ENCODE measurements around the gene SLC9A9. TPM values are rescaled to one million over a fixed set of nuclear protein-coding genes. Genes with fewer than 3 reads are reported as not detected.
A peak's percentile ranks its signal among the peaks of the same experiment; 100 is the strongest.

SLC9A9 gene
- total RNA-seq, 1 experiment from 2014 or later, result 2.2 TPM

- Histone ChIP-seq H4K20me1 (ENCODE audit: insufficient read depth, low read depth, low read length) (no peaks in the 10 kb centered on the region), H3K27ac (ENCODE audit: low read length) (no peak overlapping the region), H2AFZ (ENCODE audit: low read length) (no peak overlapping the region), H3K36me3 (ENCODE audit: insufficient read depth, low read length) (no peaks in the 10 kb centered on the region), H3K4me2 (ENCODE audit: low read depth, low read length, poor library complexity, severe bottlenecking) (no peak overlapping the region), H3K9me2 (replicated peaks; ENCODE audit: insufficient read depth, low read length) (no peaks in the 10 kb centered on the region), H3K9me3 (ENCODE audit: low read length) (no peaks in the 10 kb centered on the region), H3K9ac (ENCODE audit: low read length) (no peak overlapping the region), H3K79me2 (ENCODE audit: low read length) (no peaks in the 10 kb centered on the region), H3K4me1 (ENCODE audit: low read length) (peaks cover 10% of the 10 kb centered on the region), H3K4me3 (ENCODE audit: low read length) (no peak overlapping the region), H3K27me3 (ENCODE audit: low read length) (no peaks in the 10 kb centered on the region)
- DNase-seq, result no peak
These were observed 92.3 kb downstream of the SLC9A9 start for GRCh38 chr3:143755978-143756377.

GRCh38 chr3:143754090-143754489 lies 94.2 kb downstream of the SLC9A9 start:
- no peak overlapping the region for H3K4me3 ChIP-seq (ENCODE audit: low read length)
- no peaks in the 10 kb centered on the region for H3K27me3 ChIP-seq (ENCODE audit: low read length)
- H3K9ac ChIP-seq (ENCODE audit: low read length), result no peak overlapping the region
- DNase-seq, result no peak
- H4K20me1 ChIP-seq (ENCODE audit: insufficient read depth, low read depth, low read length), result no peaks in the 10 kb centered on the region
- no peaks in the 10 kb centered on the region for H3K79me2 ChIP-seq (ENCODE audit: low read length)
- no peaks in the 10 kb centered on the region for H3K9me2 ChIP-seq (replicated peaks; ENCODE audit: insufficient read depth, low read length)
- H3K9me3 ChIP-seq (ENCODE audit: low read length), result no peaks in the 10 kb centered on the region
- no peak overlapping the region for H3K4me2 ChIP-seq (ENCODE audit: low read depth, low read length, poor library complexity, severe bottlenecking)
- peaks cover 10% of the 10 kb centered on the region for H3K4me1 ChIP-seq (ENCODE audit: low read length)
- no peaks in the 10 kb centered on the region for H3K36me3 ChIP-seq (ENCODE audit: insufficient read depth, low read length)
- H2AFZ ChIP-seq (ENCODE audit: low read length), result no peak overlapping the region
- H3K27ac ChIP-seq (ENCODE audit: low read length), result no peak overlapping the region

GRCh38 chr3:143753456-143753855 lies 94.8 kb downstream of the SLC9A9 start:
- Histone ChIP-seq H3K79me2 (ENCODE audit: low read length) (no peaks in the 10 kb centered on the region), H3K27ac (ENCODE audit: low read length) (no peak overlapping the region), H4K20me1 (ENCODE audit: insufficient read depth, low read depth, low read length) (no peaks in the 10 kb centered on the region), H3K36me3 (ENCODE audit: insufficient read depth, low read length) (no peaks in the 10 kb centered on the region), H3K9me3 (ENCODE audit: low read length) (no peaks in the 10 kb centered on the region), H3K4me3 (ENCODE audit: low read length) (no peak overlapping the region), H3K27me3 (ENCODE audit: low read length) (no peaks in the 10 kb centered on the region), H3K4me1 (ENCODE audit: low read length) (peaks cover 10% of the 10 kb centered on the region), H3K4me2 (ENCODE audit: low read depth, low read length, poor library complexity, severe bottlenecking) (no peak overlapping the region), H3K9me2 (replicated peaks; ENCODE audit: insufficient read depth, low read length) (no peaks in the 10 kb centered on the region), H3K9ac (ENCODE audit: low read length) (no peak overlapping the region), H2AFZ (ENCODE audit: low read length) (no peak overlapping the region)
- no peak for DNase-seq

GRCh38 chr3:143753006-143753405 lies 95.3 kb downstream of the SLC9A9 start:
- Histone ChIP-seq H3K4me2 (ENCODE audit: low read depth, low read length, poor library complexity, severe bottlenecking) (no peak overlapping the region), H3K79me2 (ENCODE audit: low read length) (no peaks in the 10 kb centered on the region), H3K9ac (ENCODE audit: low read length) (no peak overlapping the region), H3K4me3 (ENCODE audit: low read length) (no peak overlapping the region), H3K27ac (ENCODE audit: low read length) (no peak overlapping the region), H3K9me3 (ENCODE audit: low read length) (no peaks in the 10 kb centered on the region), H3K36me3 (ENCODE audit: insufficient read depth, low read length) (no peaks in the 10 kb centered on the region), H3K9me2 (replicated peaks; ENCODE audit: insufficient read depth, low read length) (no peaks in the 10 kb centered on the region), H2AFZ (ENCODE audit: low read length) (no peak overlapping the region), H3K4me1 (ENCODE audit: low read length) (peaks cover 10% of the 10 kb centered on the region), H4K20me1 (ENCODE audit: insufficient read depth, low read depth, low read length) (no peaks in the 10 kb centered on the region), H3K27me3 (ENCODE audit: low read length) (no peaks in the 10 kb centered on the region)
- no peak for DNase-seq

GRCh38 chr3:143751643-143752178 lies 96.6 kb downstream of the SLC9A9 start:
- H3K27ac ChIP-seq (ENCODE audit: low read length), result no peak overlapping the region
- H3K4me3 ChIP-seq (ENCODE audit: low read length), result no peak overlapping the region; the same call in 1 of the 2 replicates
- no peaks in the 10 kb centered on the region for H4K20me1 ChIP-seq (ENCODE audit: insufficient read depth, low read depth, low read length)
- no peaks in the 10 kb centered on the region for H3K27me3 ChIP-seq (ENCODE audit: low read length)
- no peaks in the 10 kb centered on the region for H3K9me3 ChIP-seq (ENCODE audit: low read length)
- peak overlapping the region; percentile 76 for H2AFZ ChIP-seq (ENCODE audit: low read length)
- peaks cover 10% of the 10 kb centered on the region for H3K4me1 ChIP-seq (ENCODE audit: low read length)
- H3K9ac ChIP-seq (ENCODE audit: low read length), result peak overlapping the region; percentile 14; the same call in 1 of the 2 replicates
- H3K79me2 ChIP-seq (ENCODE audit: low read length), result no peaks in the 10 kb centered on the region
- peak overlapping the region; percentile 19 for H3K4me2 ChIP-seq (ENCODE audit: low read depth, low read length, poor library complexity, severe bottlenecking)
- no peaks in the 10 kb centered on the region for H3K9me2 ChIP-seq (replicated peaks; ENCODE audit: insufficient read depth, low read length)
- DNase-seq, result peak; percentile 61
- H3K36me3 ChIP-seq (ENCODE audit: insufficient read depth, low read length), result no peaks in the 10 kb centered on the region

- no peaks in the 10 kb centered on the region for H4K20me1 ChIP-seq (ENCODE audit: insufficient read depth, low read depth, low read length)
- no peaks in the 10 kb centered on the region for H3K9me2 ChIP-seq (replicated peaks; ENCODE audit: insufficient read depth, low read length)
- H3K36me3 ChIP-seq (ENCODE audit: insufficient read depth, low read length), result no peaks in the 10 kb centered on the region
- peaks cover 10% of the 10 kb centered on the region for H3K4me1 ChIP-seq (ENCODE audit: low read length)
- no peak overlapping the region for H3K4me2 ChIP-seq (ENCODE audit: low read depth, low read length, poor library complexity, severe bottlenecking)
- H3K27ac ChIP-seq (ENCODE audit: low read length), result no peak overlapping the region
- no peak for DNase-seq
- H3K9me3 ChIP-seq (ENCODE audit: low read length), result no peaks in the 10 kb centered on the region
- no peaks in the 10 kb centered on the region for H3K79me2 ChIP-seq (ENCODE audit: low read length)
- peak overlapping the region; percentile 76; the same call in 1 of the 2 replicates for H2AFZ ChIP-seq (ENCODE audit: low read length)
- no peak overlapping the region for H3K9ac ChIP-seq (ENCODE audit: low read length)
- H3K4me3 ChIP-seq (ENCODE audit: low read length), result no peak overlapping the region
- no peaks in the 10 kb centered on the region for H3K27me3 ChIP-seq (ENCODE audit: low read length)
These were observed 97.4 kb downstream of the SLC9A9 start for GRCh38 chr3:143750841-143751240.

- Histone ChIP-seq H3K27ac (ENCODE audit: low read length) (no peak overlapping the region), H3K4me2 (ENCODE audit: low read depth, low read length, poor library complexity, severe bottlenecking) (no peak overlapping the region), H3K4me3 (ENCODE audit: low read length) (no peak overlapping the region), H3K27me3 (ENCODE audit: low read length) (no peaks in the 10 kb centered on the region), H3K9ac (ENCODE audit: low read length) (no peak overlapping the region), H3K36me3 (ENCODE audit: insufficient read depth, low read length) (no peaks in the 10 kb centered on the region), H3K4me1 (ENCODE audit: low read length) (peaks cover 10% of the 10 kb centered on the region), H4K20me1 (ENCODE audit: insufficient read depth, low read depth, low read length) (no peaks in the 10 kb centered on the region), H3K79me2 (ENCODE audit: low read length) (no peaks in the 10 kb centered on the region), H2AFZ (ENCODE audit: low read length) (no peak overlapping the region), H3K9me2 (replicated peaks; ENCODE audit: insufficient read depth, low read length) (no peaks in the 10 kb centered on the region), H3K9me3 (ENCODE audit: low read length) (no peaks in the 10 kb centered on the region)
- no peak for DNase-seq
These were observed 98.3 kb downstream of the SLC9A9 start for GRCh38 chr3:143749926-143750325.

GRCh38 chr3:143737065-143737464 lies 111.2 kb downstream of the SLC9A9 start:
- Histone ChIP-seq H3K79me2 (ENCODE audit: low read length) (no peaks in the 10 kb centered on the region), H2AFZ (ENCODE audit: low read length) (no peak overlapping the region), H3K4me3 (ENCODE audit: low read length) (no peak overlapping the region), H4K20me1 (ENCODE audit: insufficient read depth, low read depth, low read length) (no peaks in the 10 kb centered on the region), H3K9me3 (ENCODE audit: low read length) (no peaks in the 10 kb centered on the region), H3K9me2 (replicated peaks; ENCODE audit: insufficient read depth, low read length) (no peaks in the 10 kb centered on the region), H3K36me3 (ENCODE audit: insufficient read depth, low read length) (no peaks in the 10 kb centered on the region), H3K4me1 (ENCODE audit: low read length) (no peaks in the 10 kb centered on the region), H3K4me2 (ENCODE audit: low read depth, low read length, poor library complexity, severe bottlenecking) (no peak overlapping the region), H3K27ac (ENCODE audit: low read length) (no peak overlapping the region), H3K27me3 (ENCODE audit: low read length) (no peaks in the 10 kb centered on the region), H3K9ac (ENCODE audit: low read length) (no peak overlapping the region)
- no peak for DNase-seq
